Activated T-cell treated with anti-CD3 and anti-CD28 coated beads, Interleukin-2, amount 50 U/mL, for 72 hours (primary cell): ENCODE data around the gene GMPPA. TPM values are rescaled to one million over a fixed set of nuclear protein-coding genes. Genes with fewer than 3 reads are reported as not detected.

ENCODE experiments used
- ATAC-seq, 2 donors: fragments of 150-1000 bp; cut with Tn5 transposase; replicated peaks in 1 of 2; 2 replicates each; pipeline ENCODE4 v1.10.0; 2021; ENCODE audit warnings: moderate library complexity in 2 of 2, mild to moderate bottlenecking in 1 of 2
- DNase-seq, 2 donors: peaks; one replicate each; pipeline ENCODE4 v3.0.0; 2021 to 2022; ENCODE audit warnings: mixed read lengths in 1 of 2
- H3K27ac Mint-ChIP-seq: one replicate; pipeline ENCODE4 v1.8.0; 2022; ENCODE audit warnings: mild to moderate bottlenecking, moderate library complexity, mixed read lengths
- H3K27me3 Mint-ChIP-seq: one replicate; pipeline ENCODE4 v1.8.0; 2022; ENCODE audit warnings: low read depth, mixed read lengths
- H3K36me3 Mint-ChIP-seq, 2 donors: one replicate each; pipeline ENCODE4 v1.8.0; 2022; ENCODE audit warnings: mixed read lengths in 2 of 2, mild to moderate bottlenecking in 1 of 2; ENCODE audit not compliant: insufficient read depth in 2 of 2
- H3K4me1 Mint-ChIP-seq: one replicate; pipeline ENCODE4 v1.8.0; 2022; ENCODE audit warnings: low read depth, mixed read lengths
- H3K4me3 Mint-ChIP-seq, 2 donors: one replicate each; pipeline ENCODE4 v1.8.0; 2022; ENCODE audit warnings: mild to moderate bottlenecking in 2 of 2, mixed read lengths in 2 of 2, moderate library complexity in 2 of 2
- H3K9me3 Mint-ChIP-seq, 2 donors: one replicate each; pipeline ENCODE4 v1.8.0; 2022; ENCODE audit warnings: mixed read lengths in 2 of 2
- total RNA-seq, 2 donors: library from RNA; stranded (reverse); gene quantifications; one replicate each; pipeline ENCODE4 v1.2.3, GENCODE V29; 2022

The GMPPA gene
- total RNA-seq, 2 donors from 2014 or later, result 39.4 to 47.3 TPM

GRCh38 chr2:219484343-219485200, 14.1 kb upstream of the GMPPA start:
- ATAC-seq (peak; percentile 48 to 54), DNase-seq (no peak)
- no peak overlapping the region for H3K27ac Mint-ChIP-seq
- no peaks in the 10 kb centered on the region for H3K9me3 Mint-ChIP-seq
- H3K4me3 Mint-ChIP-seq, result peak overlapping the region; percentile 72 to 76
- no peaks in the 10 kb centered on the region for H3K36me3 Mint-ChIP-seq
- H3K4me1 Mint-ChIP-seq, result no peaks in the 10 kb centered on the region
- H3K27me3 Mint-ChIP-seq, result peaks cover 31% of the 10 kb centered on the region

GRCh38 chr2:219485201-219485580, 13.5 kb upstream of the GMPPA start:
- Mint-ChIP-seq H3K9me3 (no peaks in the 10 kb centered on the region), H3K27ac (no peak overlapping the region), H3K36me3 (no peaks in the 10 kb centered on the region), H3K4me3 (no peak overlapping the region), H3K4me1 (no peaks in the 10 kb centered on the region), H3K27me3 (peaks cover 31% of the 10 kb centered on the region)
- no peak for DNase-seq
- no peak for ATAC-seq

GRCh38 chr2:219486380-219486959, 12.2 kb upstream of the GMPPA start:
- H3K27me3 Mint-ChIP-seq, result peaks cover 31% of the 10 kb centered on the region
- no peak overlapping the region for H3K4me3 Mint-ChIP-seq
- no peaks in the 10 kb centered on the region for H3K36me3 Mint-ChIP-seq
- no peak overlapping the region for H3K27ac Mint-ChIP-seq
- H3K4me1 Mint-ChIP-seq, result no peaks in the 10 kb centered on the region
- DNase-seq (no peak), ATAC-seq (no peak)
- no peaks in the 10 kb centered on the region for H3K9me3 Mint-ChIP-seq

- Mint-ChIP-seq H3K27me3 (peaks cover 38% of the 10 kb centered on the region), H3K9me3 (no peaks in the 10 kb centered on the region), H3K4me1 (no peaks in the 10 kb centered on the region), H3K36me3 (no peaks in the 10 kb centered on the region), H3K4me3 (no peak overlapping the region), H3K27ac (no peak overlapping the region)
- ATAC-seq (no peak), DNase-seq (no peak)
Measured at GRCh38 chr2:219488149-219488843, 10.4 kb upstream of the GMPPA start.

GRCh38 chr2:219488844-219489194, 9.9 kb upstream of the GMPPA start:
- Mint-ChIP-seq H3K36me3 (no peaks in the 10 kb centered on the region), H3K9me3 (no peaks in the 10 kb centered on the region), H3K4me1 (no peaks in the 10 kb centered on the region), H3K4me3 (no peak overlapping the region), H3K27ac (no peak overlapping the region), H3K27me3 (peaks cover 43% of the 10 kb centered on the region)
- DNase-seq (no peak), ATAC-seq (no peak)

- Mint-ChIP-seq H3K9me3 (no peaks in the 10 kb centered on the region), H3K36me3 (no peaks in the 10 kb centered on the region), H3K27me3 (peaks cover 44% of the 10 kb centered on the region), H3K4me1 (no peaks in the 10 kb centered on the region), H3K27ac (no peak overlapping the region), H3K4me3 (no peak overlapping the region)
- no peak for ATAC-seq
- no peak for DNase-seq
Measured at GRCh38 chr2:219489315-219489714, 9.4 kb upstream of the GMPPA start.

DNA sequence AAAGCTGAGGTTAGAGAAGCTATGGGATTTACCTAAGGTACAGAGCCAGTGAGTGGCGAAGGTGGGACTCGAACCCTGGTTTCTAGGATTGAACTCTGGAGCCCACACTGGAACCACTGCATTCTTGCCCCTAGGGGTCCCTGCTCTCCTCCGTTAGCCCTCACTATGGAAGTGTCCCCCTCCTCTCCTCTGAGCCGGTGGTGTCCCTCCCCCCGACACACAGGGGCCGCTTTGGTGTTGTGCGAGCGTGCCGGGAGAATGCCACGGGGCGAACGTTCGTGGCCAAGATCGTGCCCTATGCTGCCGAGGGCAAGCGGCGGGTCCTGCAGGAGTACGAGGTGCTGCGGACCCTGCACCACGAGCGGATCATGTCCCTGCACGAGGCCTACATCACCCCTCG, 8.5 kb upstream of the GMPPA start:
- Mint-ChIP-seq H3K36me3 (no peaks in the 10 kb centered on the region), H3K4me1 (no peaks in the 10 kb centered on the region), H3K27me3 (peaks cover 50% of the 10 kb centered on the region)

DNA sequence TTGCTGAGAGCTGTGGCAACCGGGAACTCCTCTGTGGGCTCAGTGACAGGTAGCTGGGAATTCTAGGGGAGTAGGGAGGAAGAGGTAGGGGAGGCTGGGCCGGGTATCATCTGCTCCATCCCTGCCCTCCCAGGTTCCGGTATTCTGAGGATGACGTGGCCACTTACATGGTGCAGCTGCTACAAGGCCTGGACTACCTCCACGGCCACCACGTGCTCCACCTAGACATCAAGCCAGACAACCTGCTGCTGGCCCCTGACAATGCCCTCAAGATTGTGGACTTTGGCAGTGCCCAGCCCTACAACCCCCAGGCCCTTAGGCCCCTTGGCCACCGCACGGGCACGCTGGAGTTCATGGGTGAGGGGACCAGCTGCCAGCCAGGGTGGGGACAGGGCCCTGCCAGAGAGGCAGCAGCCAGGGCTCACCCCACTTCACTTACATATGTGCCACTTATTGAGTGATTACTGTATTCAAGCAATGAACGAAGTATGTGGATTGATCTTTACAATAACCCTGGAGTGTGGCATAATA, 8.0 kb upstream of the GMPPA start:
- peaks cover 48% of the 10 kb centered on the region for H3K27me3 Mint-ChIP-seq
- H3K9me3 Mint-ChIP-seq, result no peaks in the 10 kb centered on the region
- ATAC-seq, result no peak
- no peak for DNase-seq
- H3K36me3 Mint-ChIP-seq, result no peaks in the 10 kb centered on the region
- no peak overlapping the region for H3K27ac Mint-ChIP-seq
- no peak overlapping the region for H3K4me3 Mint-ChIP-seq
- no peaks in the 10 kb centered on the region for H3K4me1 Mint-ChIP-seq

More for the DNA sequence above, 8.5 kb upstream of the GMPPA start:
- no peaks in the 10 kb centered on the region for H3K9me3 Mint-ChIP-seq
- no peak overlapping the region for H3K4me3 Mint-ChIP-seq
- ATAC-seq (no peak), DNase-seq (no peak)
- no peak overlapping the region for H3K27ac Mint-ChIP-seq

- Mint-ChIP-seq H3K4me1 (peaks cover 4% of the 10 kb centered on the region), H3K9me3 (no peaks in the 10 kb centered on the region), H3K4me3 (no peak overlapping the region), H3K36me3 (no peaks in the 10 kb centered on the region), H3K27me3 (peaks cover 46% of the 10 kb centered on the region), H3K27ac (no peak overlapping the region)
- ATAC-seq (no peak), DNase-seq (no peak)
Measured at GRCh38 chr2:219491278-219491963, 7.3 kb upstream of the GMPPA start.

DNA sequence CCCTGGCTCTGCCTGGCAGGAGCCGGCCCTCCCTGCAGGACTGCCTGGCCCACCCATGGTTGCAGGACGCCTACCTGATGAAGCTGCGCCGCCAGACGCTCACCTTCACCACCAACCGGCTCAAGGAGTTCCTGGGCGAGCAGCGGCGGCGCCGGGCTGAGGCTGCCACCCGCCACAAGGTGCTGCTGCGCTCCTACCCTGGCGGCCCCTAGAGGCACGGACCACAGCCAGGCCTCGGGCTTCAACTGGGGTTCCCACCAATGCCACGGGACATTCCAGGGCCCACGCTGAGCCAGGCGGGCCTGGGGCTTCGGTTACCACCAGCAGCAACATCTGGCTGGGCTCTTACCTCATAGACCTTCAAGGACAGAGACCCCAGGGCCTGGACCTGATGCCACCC, 6.1 kb upstream of the GMPPA start:
- Mint-ChIP-seq H3K4me3 (no peak overlapping the region), H3K9me3 (no peaks in the 10 kb centered on the region), H3K4me1 (peaks cover 11% of the 10 kb centered on the region), H3K27me3 (peaks cover 48% of the 10 kb centered on the region), H3K36me3 (no peaks in the 10 kb centered on the region), H3K27ac (no peak overlapping the region)
- ATAC-seq (no peak), DNase-seq (no peak)

GRCh38 chr2:219493086-219493485, 5.6 kb upstream of the GMPPA start:
- Mint-ChIP-seq H3K4me3 (no peak overlapping the region), H3K9me3 (no peaks in the 10 kb centered on the region), H3K27me3 (peaks cover 49% of the 10 kb centered on the region), H3K4me1 (peaks cover 15% of the 10 kb centered on the region), H3K27ac (no peak overlapping the region), H3K36me3 (no peaks in the 10 kb centered on the region)
- ATAC-seq (no peak), DNase-seq (no peak)

- no peak overlapping the region for H3K27ac Mint-ChIP-seq
- H3K36me3 Mint-ChIP-seq, result peaks cover 2 to 5% of the 10 kb centered on the region in 2 donors
- peaks cover 33% of the 10 kb centered on the region for H3K4me1 Mint-ChIP-seq
- DNase-seq, result no peak
- no peak for ATAC-seq
- no peaks in the 10 kb centered on the region for H3K9me3 Mint-ChIP-seq
- peaks cover 53% of the 10 kb centered on the region for H3K27me3 Mint-ChIP-seq
- H3K4me3 Mint-ChIP-seq, result no peak overlapping the region
Measured at GRCh38 chr2:219494952-219495530, 3.6 kb upstream of the GMPPA start.
